Measurements from ENCODE around the gene COL6A3. TPM values are rescaled to one million over a fixed set of nuclear protein-coding genes. Genes with fewer than 3 reads are reported as not detected.

The COL6A3 gene
- total RNA-seq, 1 experiment from 2014 or later, result 0.81 TPM

DNA sequence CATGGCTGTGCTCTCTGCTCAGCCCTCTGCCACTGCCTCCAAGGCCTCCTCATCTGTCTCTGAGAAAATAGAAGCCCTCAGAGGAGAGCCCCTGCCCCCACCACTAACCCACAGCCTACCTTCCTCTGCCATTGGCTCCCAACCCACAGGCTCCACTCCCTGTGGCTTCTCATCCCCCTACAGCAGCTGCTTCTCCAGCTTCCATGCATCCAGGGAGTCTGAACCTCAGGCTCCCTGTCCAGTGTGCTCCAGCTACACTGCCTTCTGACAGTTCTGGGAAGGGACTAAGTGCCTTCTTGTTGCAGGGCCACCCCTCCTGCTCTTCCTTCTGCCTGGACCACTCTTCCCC lies 29.3 kb downstream of the COL6A3 start:
- H3K9me3 ChIP-seq (ENCODE audit: control insufficient read depth, low read depth, low read length), result no peaks in the 10 kb centered on the region
- H4K20me1 ChIP-seq (ENCODE audit: control insufficient read depth, insufficient read depth, insufficient read length), result no peaks in the 10 kb centered on the region
- H3K4me1 ChIP-seq (ENCODE audit: insufficient read depth, low read length), result no peaks in the 10 kb centered on the region
- Mint-ChIP-seq H3K4me3 (no peak overlapping the region), H3K36me3 (ENCODE audit: insufficient read depth in 1 of 3, low read depth in 3 of 3) (no peaks in the 10 kb centered on the region; a peak in 1 of 7 replicates), H3K27me3 (ENCODE audit: low read depth) (peaks cover 22% of the 10 kb centered on the region), H3K9me3 (no peaks in the 10 kb centered on the region), H3K27ac (no peak overlapping the region), H3K4me1 (no peaks in the 10 kb centered on the region)
- H2AFZ ChIP-seq (ENCODE audit: low read length), result no peak overlapping the region
- no peak overlapping the region for H4K91ac ChIP-seq (ENCODE audit: insufficient read length, low read depth, low read length)
- no peak overlapping the region for H4K8ac ChIP-seq (replicated peaks; ENCODE audit: insufficient read length, low read depth, low read length)
- TF ChIP-seq, protein P1, sequence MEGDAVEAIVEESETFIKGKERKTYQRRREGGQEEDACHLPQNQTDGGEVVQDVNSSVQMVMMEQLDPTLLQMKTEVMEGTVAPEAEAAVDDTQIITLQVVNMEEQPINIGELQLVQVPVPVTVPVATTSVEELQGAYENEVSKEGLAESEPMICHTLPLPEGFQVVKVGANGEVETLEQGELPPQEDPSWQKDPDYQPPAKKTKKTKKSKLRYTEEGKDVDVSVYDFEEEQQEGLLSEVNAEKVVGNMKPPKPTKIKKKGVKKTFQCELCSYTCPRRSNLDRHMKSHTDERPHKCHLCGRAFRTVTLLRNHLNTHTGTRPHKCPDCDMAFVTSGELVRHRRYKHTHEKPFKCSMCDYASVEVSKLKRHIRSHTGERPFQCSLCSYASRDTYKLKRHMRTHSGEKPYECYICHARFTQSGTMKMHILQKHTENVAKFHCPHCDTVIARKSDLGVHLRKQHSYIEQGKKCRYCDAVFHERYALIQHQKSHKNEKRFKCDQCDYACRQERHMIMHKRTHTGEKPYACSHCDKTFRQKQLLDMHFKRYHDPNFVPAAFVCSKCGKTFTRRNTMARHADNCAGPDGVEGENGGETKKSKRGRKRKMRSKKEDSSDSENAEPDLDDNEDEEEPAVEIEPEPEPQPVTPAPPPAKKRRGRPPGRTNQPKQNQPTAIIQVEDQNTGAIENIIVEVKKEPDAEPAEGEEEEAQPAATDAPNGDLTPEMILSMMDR (conservative IDR thresholded peaks at IDR 0.05), result no peak
- H2BK15ac ChIP-seq (ENCODE audit: low read depth, low read length), result no peak overlapping the region
- no peak overlapping the region for H2BK120ac ChIP-seq (ENCODE audit: low read depth, low read length, poor library complexity, severe bottlenecking)
- H3K23me2 ChIP-seq (ENCODE audit: insufficient read length, low read depth, low read length, poor library complexity, severe bottlenecking), result no peaks in the 10 kb centered on the region
- no peak overlapping the region for H3K23ac ChIP-seq (ENCODE audit: insufficient read length, low read depth, low read length)
- H3K79me2 ChIP-seq (ENCODE audit: insufficient read depth, low read length), result no peaks in the 10 kb centered on the region
- no peak overlapping the region for H3K14ac ChIP-seq (ENCODE audit: insufficient read depth, low read length)
- no peak overlapping the region for H3K56ac ChIP-seq (ENCODE audit: insufficient read length, low read depth, low read length)
- no peak overlapping the region for H3K27ac ChIP-seq (ENCODE audit: insufficient read length, low read depth, low read length)
- no peak overlapping the region for H2BK20ac ChIP-seq (ENCODE audit: low read depth, low read length, poor library complexity, severe bottlenecking)
- H3K27me3 ChIP-seq (ENCODE audit: insufficient read depth, low read length), result no peaks in the 10 kb centered on the region; the same call in 1 of the 2 replicates
- no peak overlapping the region for H3T11ph ChIP-seq (ENCODE audit: low read length)
- no peak overlapping the region for H3K4me2 ChIP-seq (ENCODE audit: insufficient read depth, insufficient read length, low read length)
- no peak overlapping the region for H3K4ac ChIP-seq (ENCODE audit: low read depth, low read length)
- H3K79me1 ChIP-seq (ENCODE audit: insufficient read depth, low read depth, low read length, poor library complexity, severe bottlenecking), result no peaks in the 10 kb centered on the region
- H2AK5ac ChIP-seq (ENCODE audit: insufficient read length, low read length), result no peak overlapping the region
- no peak overlapping the region for H2BK12ac ChIP-seq (ENCODE audit: insufficient read length, low read depth, low read length)
- H3K18ac ChIP-seq (ENCODE audit: insufficient read length, low read depth, low read length), result no peak overlapping the region
- H3K9ac ChIP-seq (ENCODE audit: extremely low read depth, insufficient read length, low read length), result no peak overlapping the region
- no peak overlapping the region for H2BK5ac ChIP-seq (ENCODE audit: insufficient read length, low read length)
- no peak for DNase-seq
- no peak overlapping the region for H4K5ac ChIP-seq (ENCODE audit: insufficient read length, low read depth, low read length)

Data from H9 (cell line).